ENCODE measurements around the gene PAK6. TPM values are rescaled to one million over a fixed set of nuclear protein-coding genes. Genes with fewer than 3 reads are reported as not detected.

The PAK6 gene
- total and polyA plus RNA-seq, 11 donors: 0.93 to 17.4 (median 7.6) TPM

- intact Hi-C loops (cut with DNase I): loop anchor here in 5 of 10 donors (5.0 to 10.0 kb wide), 4 partner anchors 155 to 485 kb away; partner anchors contain the start of gene FSIP1 (in 2 of the 5)
- WGBS, 4 donors: 72 to 85% (median 81%) methylated on average over 4 of the region's 4 CpGs
Observed at GRCh38 chr15:40269604-40270003, 30.7 kb downstream of the PAK6 start.

GRCh38 chr15:40270246-40270995 lies 31.6 kb downstream of the PAK6 start:
- no peak for ATAC-seq
- intact Hi-C loops (cut with DNase I): loop anchor here in 5 of 10 donors (5.0 to 10.0 kb wide), 4 partner anchors 156 to 486 kb away; partner anchors contain the start of gene FSIP1 (in 2 of the 5)
- WGBS, 4 donors: 77 to 85% (median 81%) methylated on average over 11 of the region's 11 CpGs
- no peak for DNase-seq
- Histone ChIP-seq H3K36me3 (no peaks in the 10 kb centered on the region), H3K27ac (no peak overlapping the region), H3K27me3 (no peaks in the 10 kb centered on the region), H3K4me1 (peaks cover 0 to 6% (median 0%) of the 10 kb centered on the region in 12 donors), H3K4me3 (no peak overlapping the region), H3K9me3 (no peaks in the 10 kb centered on the region)
- no peak for TF ChIP-seq CTCF (IDR thresholded peaks at IDR 0.05)
- TF ChIP-seq POLR2A (IDR thresholded peaks at IDR 0.05): no peak

More at GRCh38 chr15:40269604-40270003, 30.7 kb downstream of the PAK6 start:
- Histone ChIP-seq H3K36me3 (no peaks in the 10 kb centered on the region), H3K4me1 (no peaks in the 10 kb centered on the region), H3K27me3 (no peaks in the 10 kb centered on the region), H3K9me3 (no peaks in the 10 kb centered on the region), H3K27ac (no peak overlapping the region), H3K4me3 (no peak overlapping the region)
- TF ChIP-seq CTCF (IDR thresholded peaks at IDR 0.05) (no peak), POLR2A (IDR thresholded peaks at IDR 0.05) (no peak)
- DNase-seq (no peak), ATAC-seq (no peak)

GRCh38 chr15:40271685-40272484 lies 33.0 kb downstream of the PAK6 start:
- Histone ChIP-seq H3K36me3 (no peaks in the 10 kb centered on the region), H3K4me3 (no peak overlapping the region), H3K27me3 (no peaks in the 10 kb centered on the region), H3K27ac (no peak overlapping the region), H3K9me3 (no peaks in the 10 kb centered on the region), H3K4me1 (peaks cover 0 to 14% (median 0%) of the 10 kb centered on the region in 12 donors)
- 86 to 91% (median 88%) methylated on average over 8 to 25 of the region's 25 CpGs for WGBS, 4 donors
- no peak for TF ChIP-seq CTCF (IDR thresholded peaks at IDR 0.05)
- TF ChIP-seq POLR2A (IDR thresholded peaks at IDR 0.05): no peak
- DNase-seq: no peak
- ATAC-seq: no peak
- intact Hi-C loops (cut with DNase I): loop anchor here in 5 of 10 donors (5.0 to 10.0 kb wide), 4 partner anchors 157 to 487 kb away; partner anchors contain the start of gene FSIP1 (in 2 of the 5)

Data from heart left ventricle (tissue), 16 donors.